Activated naive CD8-positive, alpha-beta T cell treated with anti-CD3 and anti-CD28 coated beads, Interleukin-2, amount 10 ng/mL, durations not matched to agents 7 days and 5 days (primary cell): ENCODE measurements around the gene PPP6R3. TPM values are rescaled to one million over a fixed set of nuclear protein-coding genes. Genes with fewer than 3 reads are reported as not detected.

Experiments
- ATAC-seq: fragments of 150-1000 bp; cut with Tn5 transposase; one replicate; pipeline ENCODE4 v1.10.0; 2021; ENCODE audit warnings: low read depth, moderate library complexity
- POLR2A ChIA-PET: fragments of 350-600 bp; sonication (Branson Sonifier 250); formaldehyde crosslinking; loops from one replicate; lab custom pipeline; 2021; ENCODE audit warnings: antibody characterized with exemption; lab: Charles Lee
- DNase-seq: peaks from one replicate; pipeline ENCODE4 v3.0.0; 2021
- H3K27ac Mint-ChIP-seq: one replicate; pipeline ENCODE4 v1.8.0; 2022; ENCODE audit warnings: mild to moderate bottlenecking, mixed read lengths
- H3K27me3 Mint-ChIP-seq: one replicate; pipeline ENCODE4 v1.8.0; 2022; ENCODE audit warnings: mild to moderate bottlenecking, moderate library complexity, mixed read lengths
- H3K36me3 Mint-ChIP-seq: one replicate; pipeline ENCODE4 v1.8.0; 2021; ENCODE audit warnings: mild to moderate bottlenecking, mixed read lengths
- H3K4me1 Mint-ChIP-seq: one replicate; pipeline ENCODE4 v1.8.0; 2021; ENCODE audit warnings: mixed read lengths
- H3K4me3 Mint-ChIP-seq: one replicate; pipeline ENCODE4 v1.8.0; 2022; ENCODE audit warnings: mild to moderate bottlenecking, moderate library complexity, mixed read lengths
- H3K9me3 Mint-ChIP-seq: one replicate; pipeline ENCODE4 v1.8.0; 2021; ENCODE audit warnings: mixed read lengths
- total RNA-seq, 2 experiments: library from RNA; stranded (reverse); gene quantifications; one replicate each; pipeline ENCODE4 v1.2.3, GENCODE V29; 2021

PPP6R3 gene
- total RNA-seq, 2 experiments from 2014 or later: 117 to 118 TPM

- no peak for ATAC-seq
- Mint-ChIP-seq H3K36me3 (peaks cover 26% of the 10 kb centered on the region), H3K9me3 (no peaks in the 10 kb centered on the region), H3K4me1 (peaks cover 12% of the 10 kb centered on the region), H3K27me3 (no peaks in the 10 kb centered on the region), H3K4me3 (no peak overlapping the region), H3K27ac (no peak overlapping the region)
- POLR2A ChIA-PET: no interaction called here
- no peak for DNase-seq
Observed at GRCh38 chr11:68582416-68583040, 122.0 kb downstream of the PPP6R3 start.

- POLR2A ChIA-PET: no interaction called here
- H3K4me1 Mint-ChIP-seq: peaks cover 12% of the 10 kb centered on the region
- no peak for ATAC-seq
- peaks cover 25% of the 10 kb centered on the region for H3K36me3 Mint-ChIP-seq
- no peak overlapping the region for H3K4me3 Mint-ChIP-seq
- DNase-seq: no peak
- H3K27me3 Mint-ChIP-seq: no peaks in the 10 kb centered on the region
- no peaks in the 10 kb centered on the region for H3K9me3 Mint-ChIP-seq
- H3K27ac Mint-ChIP-seq: no peak overlapping the region
Observed at GRCh38 chr11:68583041-68583446, 122.5 kb downstream of the PPP6R3 start.

- ATAC-seq (peak; percentile 54), DNase-seq (peak; percentile 60)
- H3K4me1 Mint-ChIP-seq: peaks cover 12% of the 10 kb centered on the region
- no peak overlapping the region for H3K4me3 Mint-ChIP-seq
- POLR2A ChIA-PET: no interaction called here
- no peak overlapping the region for H3K27ac Mint-ChIP-seq
- no peaks in the 10 kb centered on the region for H3K27me3 Mint-ChIP-seq
- H3K36me3 Mint-ChIP-seq: peaks cover 20% of the 10 kb centered on the region
- no peaks in the 10 kb centered on the region for H3K9me3 Mint-ChIP-seq
Observed at GRCh38 chr11:68584097-68584496, 123.5 kb downstream of the PPP6R3 start.

GRCh38 chr11:68584991-68585524, 124.5 kb downstream of the PPP6R3 start:
- POLR2A ChIA-PET: no interaction called here
- DNase-seq (no peak), ATAC-seq (no peak)
- Mint-ChIP-seq H3K27ac (no peak overlapping the region), H3K36me3 (peaks cover 18% of the 10 kb centered on the region), H3K9me3 (no peaks in the 10 kb centered on the region), H3K4me1 (peaks cover 11% of the 10 kb centered on the region), H3K4me3 (no peak overlapping the region), H3K27me3 (no peaks in the 10 kb centered on the region)

- Mint-ChIP-seq H3K9me3 (no peaks in the 10 kb centered on the region), H3K27ac (no peak overlapping the region), H3K27me3 (no peaks in the 10 kb centered on the region), H3K4me1 (peaks cover 6% of the 10 kb centered on the region), H3K4me3 (no peak overlapping the region), H3K36me3 (peaks cover 21% of the 10 kb centered on the region)
- ATAC-seq: no peak
- no peak for DNase-seq
- POLR2A ChIA-PET: no interaction called here
Observed at GRCh38 chr11:68589547-68590216, 129.1 kb downstream of the PPP6R3 start.

- DNase-seq (no peak), ATAC-seq (no peak)
- Mint-ChIP-seq H3K27ac (no peak overlapping the region), H3K27me3 (no peaks in the 10 kb centered on the region), H3K4me3 (no peak overlapping the region), H3K4me1 (peaks cover 4% of the 10 kb centered on the region), H3K9me3 (no peaks in the 10 kb centered on the region), H3K36me3 (peaks cover 26% of the 10 kb centered on the region)
- POLR2A ChIA-PET: no interaction called here
Observed at GRCh38 chr11:68591719-68592118, 131.2 kb downstream of the PPP6R3 start.

- POLR2A ChIA-PET: no interaction called here
Observed at GRCh38 chr11:68593441-68593840, 132.9 kb downstream of the PPP6R3 start.

GRCh38 chr11:68594123-68594522, 133.6 kb downstream of the PPP6R3 start:
- Mint-ChIP-seq H3K9me3 (no peaks in the 10 kb centered on the region), H3K27ac (peak overlapping the region; percentile 50), H3K4me3 (no peak overlapping the region), H3K4me1 (peaks cover 4% of the 10 kb centered on the region), H3K36me3 (peaks cover 42% of the 10 kb centered on the region), H3K27me3 (no peaks in the 10 kb centered on the region)
- DNase-seq: no peak
- ATAC-seq: no peak
- POLR2A ChIA-PET: no interaction called here

More at GRCh38 chr11:68593441-68593840, 132.9 kb downstream of the PPP6R3 start:
- no peaks in the 10 kb centered on the region for H3K9me3 Mint-ChIP-seq
- no peak overlapping the region for H3K27ac Mint-ChIP-seq
- H3K36me3 Mint-ChIP-seq: peaks cover 35% of the 10 kb centered on the region
- DNase-seq (no peak), ATAC-seq (no peak)
- H3K4me1 Mint-ChIP-seq: peaks cover 4% of the 10 kb centered on the region
- no peaks in the 10 kb centered on the region for H3K27me3 Mint-ChIP-seq
- H3K4me3 Mint-ChIP-seq: no peak overlapping the region

- no peak for ATAC-seq
- POLR2A ChIA-PET: interaction anchor here (0.6 kb wide), 1 partner anchor 247 kb away, joined by 6 read pairs; no protein-coding TSS in a partner anchor
- H3K27ac Mint-ChIP-seq: no peak overlapping the region
- no peak overlapping the region for H3K4me3 Mint-ChIP-seq
- peaks cover 47% of the 10 kb centered on the region for H3K36me3 Mint-ChIP-seq
- H3K27me3 Mint-ChIP-seq: no peaks in the 10 kb centered on the region
- no peak for DNase-seq
- H3K4me1 Mint-ChIP-seq: peaks cover 2% of the 10 kb centered on the region
- H3K9me3 Mint-ChIP-seq: no peaks in the 10 kb centered on the region
Observed at GRCh38 chr11:68596231-68596630, 135.7 kb downstream of the PPP6R3 start.

- Mint-ChIP-seq H3K27me3 (no peaks in the 10 kb centered on the region), H3K4me1 (peaks cover under 1% of the 10 kb centered on the region), H3K9me3 (no peaks in the 10 kb centered on the region), H3K27ac (no peak overlapping the region), H3K36me3 (peaks cover 58% of the 10 kb centered on the region), H3K4me3 (no peak overlapping the region)
- ATAC-seq (no peak), DNase-seq (no peak)
- POLR2A ChIA-PET: no interaction called here
Observed at GRCh38 chr11:68598816-68599653, 138.5 kb downstream of the PPP6R3 start.

- no peaks in the 10 kb centered on the region for H3K9me3 Mint-ChIP-seq
- no peaks in the 10 kb centered on the region for H3K4me1 Mint-ChIP-seq
- DNase-seq (no peak), ATAC-seq (no peak)
- no peak overlapping the region for H3K27ac Mint-ChIP-seq
- peaks cover 70% of the 10 kb centered on the region for H3K36me3 Mint-ChIP-seq
- no peaks in the 10 kb centered on the region for H3K27me3 Mint-ChIP-seq
- POLR2A ChIA-PET: no interaction called here
- no peak overlapping the region for H3K4me3 Mint-ChIP-seq
Observed at GRCh38 chr11:68601147-68601546, 140.6 kb downstream of the PPP6R3 start.

GRCh38 chr11:68609761-68610160, 149.2 kb downstream of the PPP6R3 start:
- ATAC-seq: no peak
- Mint-ChIP-seq H3K9me3 (no peaks in the 10 kb centered on the region), H3K4me1 (no peaks in the 10 kb centered on the region), H3K36me3 (peaks cover 24% of the 10 kb centered on the region), H3K27ac (no peak overlapping the region), H3K27me3 (no peaks in the 10 kb centered on the region), H3K4me3 (no peak overlapping the region)
- no peak for DNase-seq
- POLR2A ChIA-PET: no interaction called here

- ATAC-seq (no peak), DNase-seq (no peak)
- POLR2A ChIA-PET: no interaction called here
- Mint-ChIP-seq H3K4me3 (no peak overlapping the region), H3K27ac (no peak overlapping the region), H3K4me1 (no peaks in the 10 kb centered on the region), H3K36me3 (peaks cover 23% of the 10 kb centered on the region), H3K27me3 (no peaks in the 10 kb centered on the region), H3K9me3 (no peaks in the 10 kb centered on the region)
Observed at GRCh38 chr11:68610452-68611116, 150.0 kb downstream of the PPP6R3 start.
